C4-2B (cell line): Measurements from ENCODE around the gene NCOA7.
A peak's percentile ranks its signal among the peaks of the same experiment; 100 is the strongest.

ENCODE experiments used
- H3K27ac ChIP-seq: fragments of 450-650 bp; 2 replicates; pipeline ENCODE4 v1.5.1; 2017
- ZFX ChIP-seq: fragments of 450-650 bp; IDR thresholded peaks from 2 replicates; pipeline ENCODE4 v1.6.1; 2017
- TF ChIP-seq, protein P1 (sequence below): fragments of 450-650 bp; conservative IDR thresholded peaks from 2 replicates; pipeline ENCODE4 v1.5.1; 2017; ENCODE audit warnings: mild to moderate bottlenecking

NCOA7 gene

DNA sequence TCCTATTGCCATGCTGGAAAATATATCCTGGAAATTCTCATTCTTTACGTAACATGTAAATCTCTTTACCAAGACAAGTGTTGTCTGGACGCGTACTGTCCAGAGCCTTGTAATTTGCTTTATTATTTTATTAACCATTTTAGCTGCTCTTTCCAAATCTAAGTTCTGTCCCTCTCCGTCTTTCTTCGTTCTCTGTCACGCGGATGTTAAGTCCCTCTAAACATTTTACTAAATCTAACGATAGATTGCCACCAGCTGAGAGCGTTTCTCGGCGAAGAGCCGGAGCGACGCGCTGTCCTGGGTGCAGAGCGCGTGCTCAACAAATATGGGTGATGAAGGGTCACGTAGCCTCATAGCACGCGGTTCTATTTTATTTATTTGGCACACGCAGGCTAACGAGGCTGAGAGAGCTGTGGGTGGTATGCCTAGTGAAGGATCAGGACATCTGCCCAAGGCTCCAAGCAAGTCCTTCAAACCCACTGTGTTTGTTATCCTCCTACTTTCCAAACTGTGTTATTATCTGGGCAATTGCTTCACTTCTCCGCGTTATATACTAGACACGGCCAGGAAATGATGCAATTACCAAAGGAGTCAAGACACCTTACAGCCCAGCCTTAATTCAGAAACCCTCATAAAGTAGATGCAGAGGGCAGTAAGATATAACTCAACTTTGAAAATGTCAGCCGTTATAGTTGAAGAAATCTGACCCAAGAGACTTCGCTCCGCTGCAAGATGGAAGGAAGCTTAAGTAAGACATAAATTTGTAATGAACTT is 10.0 kb upstream of the NCOA7 start:
- no peak for TF ChIP-seq ZFX
- TF ChIP-seq, protein P1, sequence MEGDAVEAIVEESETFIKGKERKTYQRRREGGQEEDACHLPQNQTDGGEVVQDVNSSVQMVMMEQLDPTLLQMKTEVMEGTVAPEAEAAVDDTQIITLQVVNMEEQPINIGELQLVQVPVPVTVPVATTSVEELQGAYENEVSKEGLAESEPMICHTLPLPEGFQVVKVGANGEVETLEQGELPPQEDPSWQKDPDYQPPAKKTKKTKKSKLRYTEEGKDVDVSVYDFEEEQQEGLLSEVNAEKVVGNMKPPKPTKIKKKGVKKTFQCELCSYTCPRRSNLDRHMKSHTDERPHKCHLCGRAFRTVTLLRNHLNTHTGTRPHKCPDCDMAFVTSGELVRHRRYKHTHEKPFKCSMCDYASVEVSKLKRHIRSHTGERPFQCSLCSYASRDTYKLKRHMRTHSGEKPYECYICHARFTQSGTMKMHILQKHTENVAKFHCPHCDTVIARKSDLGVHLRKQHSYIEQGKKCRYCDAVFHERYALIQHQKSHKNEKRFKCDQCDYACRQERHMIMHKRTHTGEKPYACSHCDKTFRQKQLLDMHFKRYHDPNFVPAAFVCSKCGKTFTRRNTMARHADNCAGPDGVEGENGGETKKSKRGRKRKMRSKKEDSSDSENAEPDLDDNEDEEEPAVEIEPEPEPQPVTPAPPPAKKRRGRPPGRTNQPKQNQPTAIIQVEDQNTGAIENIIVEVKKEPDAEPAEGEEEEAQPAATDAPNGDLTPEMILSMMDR, result no peak
- H3K27ac ChIP-seq, result peak overlapping the region; percentile 93

DNA sequence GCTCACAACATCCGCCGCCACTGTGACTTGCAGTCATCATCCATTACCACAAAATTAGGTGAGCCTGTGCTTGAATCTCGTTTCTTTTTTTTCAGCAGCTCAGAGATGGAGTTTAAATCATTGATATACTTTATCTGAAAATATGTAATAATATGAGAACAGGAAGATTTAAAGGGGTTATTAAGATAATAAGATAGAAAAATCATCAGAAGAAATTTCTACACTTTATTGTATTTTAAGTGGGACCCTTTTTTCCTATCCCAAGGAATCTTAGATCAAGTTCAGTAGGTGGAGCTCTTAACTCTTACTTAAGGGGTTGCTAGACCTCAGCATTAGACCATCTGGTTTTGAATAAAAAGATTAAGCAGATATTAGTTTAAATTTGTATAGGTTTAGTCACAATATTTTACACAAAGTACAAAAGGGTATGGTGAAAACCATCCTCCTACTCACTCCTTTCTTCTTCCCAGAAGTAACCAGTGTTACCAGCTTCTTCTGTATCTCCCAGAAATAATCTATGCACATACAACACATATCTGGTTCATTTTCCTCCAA is 9.4 kb upstream of the NCOA7 start:
- H3K27ac ChIP-seq, result peak overlapping the region; percentile 93; the same call in 1 of the 2 replicates
- no peak for TF ChIP-seq ZFX
- TF ChIP-seq, protein P1, result peak; percentile 23; the same call in 1 of the 2 replicates

DNA sequence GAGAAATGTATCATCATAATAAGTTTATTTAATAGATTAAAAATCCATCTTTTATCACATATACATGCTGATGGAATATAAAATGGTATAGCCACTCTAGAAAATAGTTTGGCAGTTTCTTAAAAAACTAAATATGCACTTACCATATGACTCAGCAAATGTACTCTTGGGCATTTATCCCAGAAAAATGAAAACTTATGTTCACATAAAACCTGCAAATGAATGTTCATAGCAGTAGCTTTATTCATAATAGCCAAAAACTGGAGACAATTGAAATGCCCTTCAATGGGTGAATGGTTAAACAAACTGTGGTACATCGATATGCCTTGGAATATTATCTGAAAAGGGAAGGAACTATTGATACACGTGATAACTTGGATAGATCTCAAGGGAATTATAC is 6.4 kb upstream of the NCOA7 start:
- no peak overlapping the region for H3K27ac ChIP-seq
- TF ChIP-seq, protein P1, result no peak
- TF ChIP-seq ZFX, result no peak

DNA sequence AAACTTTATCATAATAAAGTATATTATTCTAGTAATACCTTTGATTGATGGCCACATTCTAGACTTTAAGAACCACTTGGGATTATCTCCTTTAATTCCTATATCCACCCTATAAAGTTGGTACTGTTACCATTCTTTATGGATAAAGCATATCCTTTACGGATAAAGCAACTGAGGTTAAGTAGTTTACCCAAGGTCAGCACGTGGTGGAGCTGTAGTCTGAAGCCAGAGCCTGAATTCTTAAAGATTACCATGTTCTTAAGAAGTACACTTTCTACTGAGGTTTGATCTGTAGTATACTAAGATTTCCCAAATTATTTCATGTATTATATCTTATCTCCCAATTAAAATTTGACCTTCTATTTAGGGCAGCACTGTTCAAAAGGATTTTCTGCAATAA is 3.0 kb upstream of the NCOA7 start:
- TF ChIP-seq, protein P1, result peak; percentile 23
- TF ChIP-seq ZFX, result no peak
- no peak overlapping the region for H3K27ac ChIP-seq

DNA sequence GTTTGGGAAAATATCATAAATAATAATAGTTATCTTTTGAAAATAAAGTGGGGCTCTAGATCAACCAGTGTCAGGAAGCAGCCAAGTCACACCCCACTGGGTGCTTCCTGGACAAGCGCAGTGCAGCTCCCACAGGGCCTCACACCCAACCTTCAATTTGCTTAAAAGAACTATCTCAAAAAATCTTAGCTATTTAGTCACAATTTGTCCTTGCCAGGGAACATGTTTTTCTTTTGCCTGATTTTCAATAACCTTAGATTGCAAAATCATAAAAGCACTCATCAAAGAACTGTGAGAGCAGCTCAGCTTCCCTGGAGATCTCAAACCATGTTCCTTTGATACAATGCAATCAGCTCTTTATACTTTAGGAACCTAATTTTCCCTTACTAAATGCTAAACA is 1.6 kb upstream of the NCOA7 start:
- TF ChIP-seq, protein P1, result no peak
- no peak for TF ChIP-seq ZFX
- H3K27ac ChIP-seq, result no peak overlapping the region

DNA sequence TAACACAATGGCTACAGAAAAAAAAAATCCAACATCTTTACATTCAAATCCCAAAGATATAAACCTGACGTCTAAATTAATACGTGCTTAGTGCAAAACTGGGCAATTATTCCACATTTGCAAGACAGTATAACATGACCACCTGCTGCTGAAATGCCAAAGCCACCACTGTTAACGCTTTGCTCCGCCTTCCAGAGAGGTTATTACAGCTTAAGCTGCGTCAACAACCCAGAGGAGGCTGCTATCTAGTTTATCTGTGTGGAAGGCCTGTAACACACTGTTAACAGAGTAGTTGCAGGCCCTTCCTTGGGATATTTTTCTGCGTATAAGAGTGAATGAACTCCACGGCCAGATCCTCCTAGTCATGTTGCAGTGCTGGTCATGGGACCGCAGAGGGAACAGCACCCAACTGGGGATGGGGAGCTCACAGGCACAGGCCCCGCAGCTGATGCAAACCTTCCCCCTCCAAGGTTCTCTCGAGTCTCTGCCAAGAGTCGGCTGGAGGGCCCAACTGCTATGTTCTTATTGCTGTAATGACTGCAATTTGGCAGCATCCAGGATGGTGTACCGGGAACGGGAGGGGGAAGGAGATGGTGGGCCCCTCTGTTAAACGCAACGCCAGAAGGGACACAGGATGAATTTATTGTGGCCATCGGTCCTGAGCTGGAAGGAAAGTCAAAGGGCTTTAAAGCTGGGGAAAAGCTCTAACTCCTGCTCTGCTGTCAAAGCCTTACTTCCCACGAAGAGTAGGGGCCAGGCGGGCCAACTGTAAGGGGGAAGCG is 993 bp upstream of the NCOA7 start:
- TF ChIP-seq ZFX, result no peak
- TF ChIP-seq, protein P1, result no peak
- peak overlapping the region; percentile 85 for H3K27ac ChIP-seq
